H1 (cell line): Measurements from ENCODE around the gene SMPD2. TPM values are rescaled to one million over a fixed set of nuclear protein-coding genes. Genes with fewer than 3 reads are reported as not detected.

ENCODE experiments used
- CBX8 ChIP-seq: fragments of 300-800, 300-1000 bp; sonication (generic); IDR thresholded peaks from 2 replicates; pipeline ENCODE4 v1.7.1; 2016; ENCODE audit warnings: low read depth, low read length, borderline replicate concordance
- CTBP2 ChIP-seq: IDR thresholded peaks from 2 replicates; pipeline ENCODE4 v1.7.0; 2011; ENCODE audit warnings: borderline replicate concordance, mild to moderate bottlenecking, moderate library complexity, mixed read lengths, low read length; ENCODE audit not compliant: insufficient read depth, insufficient read length
- FOSL1 ChIP-seq: IDR thresholded peaks from 2 replicates; pipeline ENCODE4 v1.6.1; 2011; ENCODE audit warnings: mild to moderate bottlenecking, low read depth, low read length, moderate library complexity; ENCODE audit not compliant: insufficient read depth
- KDM5A ChIP-seq: fragments of 200-600 bp; IDR thresholded peaks from 2 replicates; pipeline ENCODE4 v1.7.1; 2012; ENCODE audit warnings: mild to moderate bottlenecking, low read length, inconsistent platforms, mixed read lengths
- SIN3A ChIP-seq, 2 experiments: IDR thresholded peaks in 1 of 2; conservative IDR thresholded peaks in 1 of 2; 2 replicates each; pipeline ENCODE4 v1.6.1; 2011 to 2012; ENCODE audit warnings: low read length in 2 of 2, improper control_type of control experiment in 1 of 2, low read depth in 1 of 2, mild to moderate bottlenecking in 1 of 2
- SP4 ChIP-seq: IDR thresholded peaks from 2 replicates; pipeline ENCODE4 v1.6.1; 2012; ENCODE audit warnings: low read length, inconsistent platforms
- SRF ChIP-seq: IDR thresholded peaks from 2 replicates; pipeline ENCODE4 v1.6.1; 2011; ENCODE audit warnings: mild to moderate bottlenecking, low read depth, low read length, moderate library complexity
- SUZ12 ChIP-seq: fragments of 200-600 bp; sonication (generic); IDR thresholded peaks from 2 replicates; pipeline ENCODE4 v1.6.1; 2012; ENCODE audit warnings: mild to moderate bottlenecking, inconsistent platforms, low read length, moderate library complexity, mixed read lengths
- TBP ChIP-seq: IDR thresholded peaks from 2 replicates; pipeline ENCODE4 v1.6.1; 2011; ENCODE audit warnings: low read depth, low read length, improper control_type of control experiment
- polyA plus RNA-seq, 7 experiments: library from polyadenylated mRNA; depleted of rRNA in 3 of 7; stranded (reverse) in 5 of 7; unstranded in 2 of 7; fragments of >200 nt in 5 of 7; fragments of 200-250 nt in 2 of 7; gene quantifications; 1 replicate in 5 of 7; 2 replicates in 1 of 7; 4 replicates in 1 of 7; pipeline versions ENCODE4 v1.2.1 to v1.2.3, GENCODE V29; 2011 to 2013; ENCODE audit warnings: missing spikeins in 2 of 7, mixed read lengths in 2 of 7
- total RNA-seq: library from RNA; stranded (reverse); fragmentation: NEBNext Ultra II Directional; extraction: Animal tissue kit (Norgen Biotek cat#: 25700); gene quantifications from 2 replicates; pipeline ENCODE4 v1.2.1, GENCODE V29; 2021

SMPD2 gene
- total and polyA plus RNA-seq, 2 of the 8 experiments (the other 6 are each of a cell fraction or from before 2014, with no cell fraction given): 11.5 to 17.2 TPM

DNA sequence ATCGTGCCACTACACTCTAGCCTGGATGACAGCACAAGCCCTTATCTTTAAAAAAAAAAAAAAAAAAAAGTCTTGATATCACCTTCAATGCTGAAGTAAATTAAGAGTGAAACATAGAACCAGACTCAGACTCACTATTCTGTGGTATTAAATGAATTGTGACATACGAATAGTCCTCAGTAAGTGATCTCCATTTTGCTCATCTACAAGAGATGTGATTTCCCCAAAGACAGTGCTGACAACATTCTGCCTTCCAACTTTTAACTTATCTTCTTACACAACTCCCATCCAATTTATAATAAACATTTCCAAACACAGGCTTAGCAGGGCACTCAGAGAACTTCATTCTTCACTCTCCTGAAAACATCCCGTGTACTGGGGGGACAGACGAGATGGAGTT, 34.5 kb downstream of the SMPD2 start (continued):
- TF ChIP-seq SIN3A (conservative IDR thresholded peaks at IDR 0.05 in 1 of 2, IDR thresholded peaks at IDR 0.05 in 1 of 2; ENCODE audit: low read depth in 1 of 2, low read length in 2 of 2) (no peak), SUZ12 (no peak), FOSL1 (no peak), CTBP2 (no peak), KDM5A (no peak), SRF (no peak), SP4 (no peak), CBX8 (no peak), TBP (no peak)
